ENCODE measurements around the gene LPGAT1. TPM values are rescaled to one million over a fixed set of nuclear protein-coding genes. Genes with fewer than 3 reads are reported as not detected.
"Not testable (repeated sequence)": the region's sequence is repeated elsewhere in the genome, so short reads cannot be mapped to it uniquely, and the experiment has no call there.

LPGAT1 gene, protein sequence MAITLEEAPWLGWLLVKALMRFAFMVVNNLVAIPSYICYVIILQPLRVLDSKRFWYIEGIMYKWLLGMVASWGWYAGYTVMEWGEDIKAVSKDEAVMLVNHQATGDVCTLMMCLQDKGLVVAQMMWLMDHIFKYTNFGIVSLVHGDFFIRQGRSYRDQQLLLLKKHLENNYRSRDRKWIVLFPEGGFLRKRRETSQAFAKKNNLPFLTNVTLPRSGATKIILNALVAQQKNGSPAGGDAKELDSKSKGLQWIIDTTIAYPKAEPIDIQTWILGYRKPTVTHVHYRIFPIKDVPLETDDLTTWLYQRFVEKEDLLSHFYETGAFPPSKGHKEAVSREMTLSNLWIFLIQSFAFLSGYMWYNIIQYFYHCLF
- 61.8 TPM for total RNA-seq
- long read RNA-seq, full-length matches to known transcripts: 1 of 13 reads
- long read RNA-seq, partial matches to known transcripts: 2 of 13 reads
- long read RNA-seq, other reads (novel, unspliced or antisense): 10 of 13 reads

DNA sequence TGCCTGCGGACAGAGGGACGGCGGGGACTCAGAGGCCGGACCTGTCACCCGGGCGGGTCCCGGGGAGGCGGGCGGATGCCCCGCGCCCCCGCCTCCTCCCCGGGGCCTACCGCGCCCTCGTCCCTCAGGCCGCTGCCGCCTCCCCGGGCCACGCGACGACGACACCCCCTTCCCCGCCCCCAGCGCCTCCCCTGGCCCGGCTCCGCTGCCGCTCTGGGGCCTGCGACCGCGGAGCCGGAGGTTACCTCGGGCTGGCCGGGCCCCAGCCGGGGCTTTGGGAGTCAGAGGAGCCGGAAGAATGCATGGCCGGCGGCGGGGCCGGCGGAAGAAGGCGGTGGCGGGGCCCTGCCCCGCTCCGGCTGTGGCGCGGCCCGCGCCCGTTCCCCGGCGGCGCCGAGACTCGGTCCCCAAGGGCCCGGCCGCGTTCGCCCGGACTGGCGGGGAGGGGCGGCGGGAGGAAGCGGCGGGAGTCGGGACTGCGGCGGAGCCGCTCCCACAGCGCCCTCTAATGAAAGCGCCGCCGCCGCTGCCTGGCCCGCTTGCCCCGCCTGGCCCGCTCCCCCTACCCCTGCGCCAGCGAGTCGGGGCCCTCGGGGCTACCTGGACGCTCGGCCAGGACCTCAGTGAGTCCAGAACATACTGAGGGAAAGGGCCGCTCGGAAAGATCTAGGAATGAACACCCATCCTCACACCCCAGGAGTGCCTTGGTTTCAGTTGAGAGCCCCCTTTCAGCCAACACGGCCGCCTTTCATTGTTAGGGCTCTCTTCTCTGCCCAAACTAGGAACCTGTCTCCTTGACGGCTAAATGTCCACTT is at the start of gene LPGAT1:
TSS of gene LPGAT1 (minus strand) at position 436 of the 815 bp plus-strand sequence. CDS start 1,467 bp downstream, outside the sequence.
- DNase-seq (ENCODE audit: low spot score): peak; percentile 94

DNA sequence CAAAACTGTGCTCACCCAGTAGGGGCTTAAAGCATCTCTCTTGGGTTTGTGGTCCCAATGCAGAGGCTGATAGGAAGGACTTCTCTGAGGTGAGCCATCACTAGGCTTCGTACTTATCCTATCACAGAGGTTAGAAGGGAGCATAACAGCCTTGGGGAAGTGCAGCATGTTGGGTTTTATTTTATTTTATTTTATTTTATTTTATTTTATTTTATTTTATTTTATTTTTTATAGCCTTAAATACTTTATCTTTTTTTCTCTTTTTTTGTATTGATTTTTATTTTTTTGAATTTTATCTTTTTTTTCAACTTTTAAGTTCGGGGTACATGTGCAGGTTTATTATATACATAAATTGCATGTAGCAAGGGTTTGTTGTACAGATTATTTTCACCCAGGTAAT is 48.9 kb upstream of the LPGAT1 start:
- DNase-seq (ENCODE audit: low spot score): no peak

DNA sequence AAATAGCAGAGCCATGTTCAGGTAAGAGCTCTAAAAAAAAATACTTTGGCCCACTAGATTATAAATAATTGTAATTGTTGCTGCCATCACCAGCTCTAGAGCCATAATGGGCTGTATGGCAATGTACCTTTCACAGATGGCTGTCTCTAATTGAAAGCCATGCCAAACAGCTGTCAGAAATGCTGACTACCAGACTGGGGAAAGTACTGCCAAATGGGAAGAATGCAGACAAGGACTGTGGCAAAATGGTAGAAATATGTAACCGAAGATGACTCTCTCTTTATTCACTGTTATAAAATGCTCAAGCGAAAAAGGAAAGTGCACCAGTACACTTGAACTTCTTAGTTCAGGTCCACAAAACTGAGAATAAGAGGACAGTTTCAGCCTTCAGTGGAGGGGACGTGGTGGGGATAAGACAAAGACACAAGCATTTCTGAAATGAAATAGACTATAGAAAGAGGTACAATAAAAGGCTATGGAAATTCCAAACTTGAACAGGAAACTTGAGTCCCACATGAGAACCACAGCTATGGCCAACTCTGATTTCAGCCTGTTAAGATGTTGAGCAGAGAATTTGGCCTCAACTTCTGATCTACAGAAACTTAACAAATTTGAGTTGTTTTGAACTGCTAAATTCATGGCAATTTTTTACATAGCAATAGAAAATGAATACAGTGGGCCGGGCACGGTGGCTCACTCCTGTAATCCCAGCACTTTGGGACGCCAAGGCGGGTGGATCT is 46.5 kb upstream of the LPGAT1 start:
- no peak for DNase-seq (ENCODE audit: low spot score)

DNA sequence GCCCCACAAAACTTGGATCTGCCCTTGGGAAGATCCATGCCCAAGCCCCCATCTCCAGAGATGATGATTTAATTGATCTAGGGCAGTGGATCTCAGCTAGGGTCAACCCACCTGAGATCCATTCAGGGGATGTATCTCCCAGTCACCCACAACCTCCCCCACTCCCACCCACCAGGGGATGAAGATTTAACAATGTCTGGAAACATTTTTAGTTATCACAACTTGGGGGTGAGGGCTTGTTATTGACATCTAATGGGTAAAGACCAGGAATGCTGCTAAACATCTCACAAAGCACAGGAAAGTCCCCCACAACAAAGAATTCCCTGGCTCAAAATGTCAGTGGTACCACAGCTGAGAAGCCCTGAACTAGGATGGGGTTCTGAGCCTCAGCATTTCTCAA is 45.0 kb upstream of the LPGAT1 start:
- DNase-seq (ENCODE audit: low spot score): no peak

DNA sequence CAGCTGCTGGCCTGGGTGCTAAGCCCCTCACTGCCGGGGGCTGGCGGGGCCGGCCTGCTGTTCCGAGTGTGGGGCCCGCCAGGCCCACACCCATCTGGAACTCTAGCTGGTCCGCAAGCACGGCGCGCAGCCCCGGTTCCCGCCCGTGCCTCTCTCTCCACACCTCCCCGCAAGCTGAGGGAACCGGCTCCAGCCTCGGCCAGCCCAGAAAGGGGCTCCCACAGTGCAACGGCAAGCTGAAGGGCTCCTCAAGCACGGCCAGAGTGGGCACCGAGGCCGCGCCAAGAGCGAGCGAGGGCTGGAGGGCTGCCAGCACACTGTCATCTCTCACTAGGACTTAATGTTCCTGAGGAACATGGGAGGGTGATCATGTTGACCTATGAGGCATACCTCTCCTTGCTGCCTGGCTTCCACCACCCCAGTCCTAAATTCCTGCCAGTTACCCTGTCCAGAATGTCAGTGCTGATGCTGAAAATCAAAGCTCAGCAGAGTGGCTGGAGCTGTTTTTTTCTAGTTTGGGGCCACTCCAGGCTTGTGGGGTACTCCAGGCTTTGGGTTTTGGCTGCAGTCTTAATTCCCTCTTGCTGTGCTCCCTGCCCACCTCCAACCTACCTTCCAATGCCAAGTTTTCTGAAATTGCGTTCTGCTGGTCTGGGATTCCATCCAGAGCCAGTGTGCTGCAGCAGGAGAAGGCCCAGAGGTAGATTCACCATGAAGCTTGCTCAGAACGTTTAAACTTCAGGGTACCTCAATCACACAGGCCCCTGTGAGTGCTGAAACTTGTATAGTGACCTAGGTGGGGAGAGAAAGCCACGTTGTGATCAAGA is 44.2 kb upstream of the LPGAT1 start:
- DNase-seq (ENCODE audit: low spot score): no peak

DNA sequence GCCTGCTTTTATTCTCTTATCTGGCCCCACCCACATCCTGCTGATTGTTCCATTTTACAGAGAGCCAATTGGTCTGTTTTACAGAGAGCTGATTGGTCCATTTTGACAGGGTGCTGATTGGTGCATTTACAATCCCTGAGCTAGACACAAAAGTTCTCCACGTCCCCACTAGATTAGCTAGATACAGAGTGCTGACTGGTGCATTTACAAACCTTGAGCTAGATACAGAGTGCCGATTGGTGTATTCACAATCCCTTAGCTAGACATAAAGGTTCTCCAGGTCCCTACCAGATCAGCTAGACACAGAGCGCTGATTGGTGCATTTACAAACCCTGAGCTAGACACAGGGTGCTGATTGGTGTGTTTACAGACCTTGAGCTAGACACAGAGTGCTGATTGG is 43.2 kb upstream of the LPGAT1 start:
- not testable (repeated sequence) for DNase-seq (ENCODE audit: low spot score)

DNA sequence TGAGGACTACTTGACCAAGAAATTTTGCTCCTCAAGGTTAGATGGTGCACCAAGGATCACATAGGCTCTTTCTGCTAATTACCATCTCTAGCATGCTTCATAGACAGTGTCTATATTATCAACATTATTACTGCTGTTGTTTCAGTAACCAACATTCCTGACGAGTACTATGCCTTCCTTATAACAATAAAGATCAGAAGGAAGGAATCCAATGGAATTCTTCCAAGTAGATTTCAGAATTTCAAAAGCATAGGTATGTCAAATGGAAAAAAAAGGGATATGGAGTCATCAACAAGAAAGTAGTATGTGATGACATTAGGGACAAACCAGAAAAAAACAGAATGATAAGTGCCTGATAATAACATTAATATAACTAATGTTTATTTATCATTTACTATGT is 39.6 kb upstream of the LPGAT1 start:
- no peak for DNase-seq (ENCODE audit: low spot score)

DNA sequence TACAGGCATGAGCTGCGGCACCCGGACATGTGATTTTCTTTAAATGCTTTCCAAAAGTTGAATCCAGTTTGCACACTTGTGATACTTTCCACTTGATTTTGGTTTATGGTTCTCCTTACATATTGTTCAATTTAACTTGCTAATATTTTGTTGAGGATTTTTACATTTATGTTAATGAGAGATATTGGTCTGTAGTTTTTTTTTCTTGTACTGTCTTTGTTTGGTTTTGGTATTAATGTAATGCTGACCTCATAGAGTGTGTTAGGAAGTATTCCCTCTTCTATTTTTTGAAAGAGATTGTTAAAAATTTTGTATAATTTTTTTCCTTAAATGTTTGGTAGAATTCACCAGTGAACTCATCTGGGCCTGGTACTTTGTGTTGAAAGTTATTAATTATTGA is 34.6 kb upstream of the LPGAT1 start:
- DNase-seq (ENCODE audit: low spot score): no peak

DNA sequence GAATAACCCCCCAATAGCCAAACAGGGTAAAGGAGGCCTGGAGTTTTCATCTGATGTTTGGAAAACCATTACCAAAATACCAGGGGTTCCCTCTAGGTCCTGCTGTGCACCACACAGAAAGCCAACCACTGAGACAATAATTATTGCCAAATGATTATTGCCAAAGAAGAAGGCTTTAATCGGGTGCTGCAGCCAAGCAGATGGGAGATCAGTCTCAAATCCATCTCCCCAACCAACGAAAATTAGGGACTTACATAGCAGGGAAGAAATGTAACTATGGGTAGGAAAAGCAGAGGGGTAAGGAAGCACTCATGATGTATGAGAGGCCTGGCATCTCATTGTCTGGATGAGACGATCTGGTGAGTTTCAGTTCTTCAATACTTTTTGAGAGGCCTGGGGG is 28.8 kb upstream of the LPGAT1 start:
- no peak for DNase-seq (ENCODE audit: low spot score)

DNA sequence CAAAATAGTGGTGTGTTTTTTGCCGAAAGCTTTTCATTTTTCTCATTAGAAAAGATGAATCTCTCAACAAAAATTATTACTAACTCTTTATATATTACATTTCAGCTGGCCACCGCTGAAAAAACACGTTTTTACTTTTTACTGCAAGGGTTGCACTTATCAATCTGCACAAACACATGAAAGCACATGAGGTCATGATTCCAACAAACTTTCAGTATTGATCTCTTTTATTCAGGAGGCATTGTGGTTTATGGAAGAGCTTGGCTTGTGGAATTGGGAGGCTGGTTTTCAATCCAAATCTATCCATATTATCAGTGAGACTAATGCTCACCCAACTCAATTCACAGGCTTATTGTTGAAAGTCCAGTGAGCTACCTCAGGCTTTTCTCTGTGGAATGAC is 20.6 kb upstream of the LPGAT1 start:
- DNase-seq (ENCODE audit: low spot score): no peak

DNA sequence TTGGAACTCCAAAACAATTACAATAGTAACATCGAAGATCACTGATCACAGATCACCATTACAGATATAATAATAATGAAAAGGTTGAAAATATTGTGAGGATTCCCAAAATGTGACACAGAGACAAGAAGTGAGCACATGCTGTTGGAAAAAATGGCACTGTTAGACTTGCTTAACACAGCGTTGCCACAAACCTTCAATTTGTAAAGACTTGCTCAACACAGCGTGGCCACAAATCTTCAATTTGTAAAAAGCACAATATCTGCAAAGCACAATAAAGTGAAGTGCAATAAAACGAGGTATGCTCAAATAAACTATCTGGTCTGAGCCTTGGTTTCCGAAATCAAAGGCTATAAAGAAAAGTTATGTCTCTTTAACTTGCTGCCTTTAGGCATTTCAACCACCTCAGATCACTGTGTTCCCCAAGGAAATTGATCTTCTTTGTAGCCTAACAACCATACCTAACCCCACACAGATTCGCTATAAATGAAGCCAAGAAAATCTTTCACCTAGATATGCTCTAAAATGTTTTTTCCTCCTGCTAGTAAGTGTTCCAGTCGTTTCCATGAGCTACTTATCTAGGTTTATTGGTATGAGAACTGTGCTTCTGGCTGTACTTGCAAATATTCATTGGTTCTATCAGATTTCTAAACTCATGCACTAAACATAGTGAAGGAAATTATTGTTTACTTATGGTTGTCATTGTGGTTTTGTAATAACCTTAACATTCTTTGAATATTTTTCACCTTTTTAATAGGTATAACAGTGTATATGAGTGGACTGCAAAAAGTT is 13.1 kb upstream of the LPGAT1 start:
- DNase-seq (ENCODE audit: low spot score): no peak

DNA sequence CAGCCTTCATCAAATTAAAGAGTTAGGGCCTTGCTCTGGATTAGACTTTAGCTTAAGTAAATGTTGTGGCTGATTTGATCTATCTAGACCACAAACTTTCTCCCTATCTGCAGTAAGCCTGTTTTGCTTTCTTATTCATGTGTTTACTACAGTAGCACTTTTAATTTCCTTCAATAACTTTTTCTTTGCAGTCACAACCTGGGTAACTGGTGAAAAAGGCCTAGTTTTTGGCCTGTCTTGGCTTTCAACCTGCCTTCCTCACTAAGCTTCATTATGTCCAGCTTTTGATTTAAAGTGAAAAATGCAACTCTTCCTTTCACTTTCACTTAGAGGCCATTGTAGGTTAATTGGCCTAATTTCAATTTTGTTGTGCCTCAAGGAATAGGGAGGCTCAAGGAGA is 12.5 kb upstream of the LPGAT1 start:
- DNase-seq (ENCODE audit: low spot score): no peak

DNA sequence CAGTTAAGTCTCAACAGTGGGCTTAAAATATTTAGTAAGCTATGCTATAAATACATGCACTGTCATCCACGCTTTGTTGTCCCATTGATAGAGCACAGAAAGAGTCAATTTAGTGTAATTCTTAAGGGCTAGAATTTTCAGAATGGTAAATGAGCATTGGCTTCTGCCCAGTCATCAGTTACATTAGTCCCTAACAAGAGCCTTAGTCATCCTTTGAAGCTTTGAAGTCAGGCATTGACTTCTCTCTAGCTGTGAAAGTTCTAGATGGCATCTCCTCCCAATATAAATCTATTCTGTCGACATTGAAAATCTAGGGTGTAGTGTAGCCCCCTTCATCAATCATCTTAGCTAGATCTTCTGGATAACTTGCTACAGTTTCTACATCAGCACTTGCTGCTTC is 12.0 kb upstream of the LPGAT1 start:
- DNase-seq (ENCODE audit: low spot score): no peak

DNA sequence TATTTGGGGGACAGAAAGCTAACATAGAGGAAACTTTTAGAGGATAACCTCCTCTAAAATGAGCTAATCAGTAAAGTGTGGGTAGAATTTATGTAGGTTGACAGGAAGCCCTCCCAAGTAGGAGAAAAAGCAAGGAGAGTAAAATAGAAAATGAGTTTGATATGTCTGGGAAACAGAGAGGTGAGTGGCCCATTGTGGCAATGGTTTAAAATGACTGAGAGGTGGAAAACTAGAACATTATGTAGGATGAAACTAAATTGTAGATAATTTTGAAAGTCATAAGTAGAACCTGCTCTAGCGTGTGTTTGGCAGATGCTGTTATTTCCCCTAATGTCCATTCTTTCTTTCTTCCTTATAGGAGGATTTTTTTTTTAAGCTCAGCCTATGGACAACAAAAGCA is 8.5 kb upstream of the LPGAT1 start:
- DNase-seq (ENCODE audit: low spot score): no peak

DNA sequence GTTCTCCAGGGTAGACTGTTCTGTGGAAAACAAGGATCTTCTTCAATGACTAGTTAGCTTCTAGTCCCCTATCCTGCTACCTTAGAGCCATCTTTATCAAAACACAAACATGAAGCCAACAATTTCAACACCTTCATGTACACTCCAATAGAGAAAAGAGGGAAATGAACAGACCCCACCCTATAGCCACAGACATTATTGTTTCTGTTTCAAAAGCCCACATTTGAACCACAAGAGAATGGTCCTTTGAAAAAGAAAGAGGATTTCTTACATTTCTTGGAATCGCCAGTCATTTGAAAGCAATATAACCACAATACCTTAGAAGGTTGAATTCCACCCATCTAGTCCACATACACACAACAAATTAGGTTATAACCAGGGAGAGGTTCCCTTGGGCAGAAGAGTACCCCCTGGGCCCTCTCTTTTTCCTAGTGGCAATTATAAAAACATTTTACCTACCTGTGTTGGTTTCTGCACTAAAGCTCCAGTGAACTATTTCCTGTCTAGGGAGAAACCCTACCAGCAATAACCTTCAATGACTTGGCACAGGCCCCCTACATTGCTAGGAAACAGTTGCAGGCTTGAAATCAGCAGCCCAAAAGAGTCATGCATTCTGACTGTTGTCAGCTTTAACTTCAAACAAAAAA is 2.7 kb upstream of the LPGAT1 start:
- DNase-seq (ENCODE audit: low spot score): no peak

DNA sequence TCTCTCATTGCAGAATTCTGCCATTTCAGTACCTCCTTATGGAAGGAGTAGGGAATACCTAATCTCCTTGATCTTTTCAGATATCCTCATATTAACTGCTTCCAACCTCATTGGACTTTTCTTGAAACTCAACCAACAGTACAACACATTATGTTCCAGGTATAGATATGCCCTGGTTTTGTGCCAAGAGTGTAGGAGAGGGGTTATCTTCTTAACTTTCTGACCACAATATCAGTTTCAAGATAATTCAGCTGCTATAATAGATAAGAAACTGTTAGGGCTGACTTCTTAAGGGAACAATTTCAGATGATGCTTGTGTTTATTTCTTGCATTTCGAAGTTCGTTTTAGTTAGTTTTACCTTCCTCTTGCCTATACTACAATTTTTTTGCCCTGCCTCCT is 2.1 kb upstream of the LPGAT1 start:
- no peak for DNase-seq (ENCODE audit: low spot score)

DNA sequence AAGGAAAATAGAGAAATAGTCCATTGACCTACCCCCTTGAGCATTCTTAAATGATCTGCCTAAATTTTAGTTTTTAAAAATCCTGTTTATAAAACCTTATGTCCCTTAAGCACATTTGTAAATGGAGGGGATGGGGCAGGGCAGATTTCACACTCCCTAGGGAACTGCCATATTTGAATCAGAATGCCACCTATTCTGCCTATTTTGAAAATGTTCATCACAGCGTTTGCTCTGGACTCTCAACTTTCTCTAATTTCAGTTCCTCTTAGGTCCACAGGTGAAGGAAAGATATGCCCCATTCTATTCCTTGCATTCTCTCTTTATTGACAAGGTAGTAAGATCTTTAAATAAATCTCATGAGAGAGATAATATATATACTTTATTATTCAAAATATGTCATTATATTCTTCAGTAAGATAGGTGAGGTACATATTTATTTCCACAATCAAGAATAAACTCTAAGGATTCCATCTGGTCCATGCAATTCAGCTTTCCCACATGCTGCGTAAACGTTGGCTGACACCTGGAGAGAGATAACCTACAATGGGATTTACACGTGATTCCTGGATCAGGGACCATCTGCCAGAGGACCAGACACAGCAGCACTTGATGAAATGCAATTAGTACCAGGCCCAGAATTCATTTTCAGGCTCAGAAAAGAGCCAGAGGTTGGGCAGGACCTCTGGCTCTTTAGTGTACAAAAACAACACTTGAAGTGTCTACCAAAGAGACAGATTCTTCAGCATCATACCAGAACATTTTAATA is 1.2 kb upstream of the LPGAT1 start:
- no peak for DNase-seq (ENCODE audit: low spot score)

DNA sequence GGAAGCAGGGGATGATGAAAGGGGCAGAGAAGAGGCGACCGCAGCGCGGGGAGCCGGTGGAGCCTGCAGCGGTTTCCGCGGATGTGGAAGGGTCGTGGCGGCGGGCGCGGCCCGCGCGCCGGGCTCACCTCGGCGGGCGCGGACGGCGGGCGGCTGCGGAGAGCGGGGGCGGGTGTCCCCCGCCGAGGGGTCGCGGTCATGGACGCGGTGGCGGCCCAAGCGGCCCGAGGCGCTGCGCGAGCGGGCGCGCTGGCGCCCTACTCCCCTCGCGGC is 572 bp downstream of the LPGAT1 start:
- DNase-seq (ENCODE audit: low spot score): no peak
